Measurements from ENCODE around the gene RPS27L. TPM values are rescaled to one million over a fixed set of nuclear protein-coding genes. Genes with fewer than 3 reads are reported as not detected.

The RPS27L gene
- total and polyA plus RNA-seq, 9 of the 15 experiments (the other 6 are each of a cell fraction or from before 2014, with no cell fraction given) = 72.2 to 382 (median 116) TPM

DNA sequence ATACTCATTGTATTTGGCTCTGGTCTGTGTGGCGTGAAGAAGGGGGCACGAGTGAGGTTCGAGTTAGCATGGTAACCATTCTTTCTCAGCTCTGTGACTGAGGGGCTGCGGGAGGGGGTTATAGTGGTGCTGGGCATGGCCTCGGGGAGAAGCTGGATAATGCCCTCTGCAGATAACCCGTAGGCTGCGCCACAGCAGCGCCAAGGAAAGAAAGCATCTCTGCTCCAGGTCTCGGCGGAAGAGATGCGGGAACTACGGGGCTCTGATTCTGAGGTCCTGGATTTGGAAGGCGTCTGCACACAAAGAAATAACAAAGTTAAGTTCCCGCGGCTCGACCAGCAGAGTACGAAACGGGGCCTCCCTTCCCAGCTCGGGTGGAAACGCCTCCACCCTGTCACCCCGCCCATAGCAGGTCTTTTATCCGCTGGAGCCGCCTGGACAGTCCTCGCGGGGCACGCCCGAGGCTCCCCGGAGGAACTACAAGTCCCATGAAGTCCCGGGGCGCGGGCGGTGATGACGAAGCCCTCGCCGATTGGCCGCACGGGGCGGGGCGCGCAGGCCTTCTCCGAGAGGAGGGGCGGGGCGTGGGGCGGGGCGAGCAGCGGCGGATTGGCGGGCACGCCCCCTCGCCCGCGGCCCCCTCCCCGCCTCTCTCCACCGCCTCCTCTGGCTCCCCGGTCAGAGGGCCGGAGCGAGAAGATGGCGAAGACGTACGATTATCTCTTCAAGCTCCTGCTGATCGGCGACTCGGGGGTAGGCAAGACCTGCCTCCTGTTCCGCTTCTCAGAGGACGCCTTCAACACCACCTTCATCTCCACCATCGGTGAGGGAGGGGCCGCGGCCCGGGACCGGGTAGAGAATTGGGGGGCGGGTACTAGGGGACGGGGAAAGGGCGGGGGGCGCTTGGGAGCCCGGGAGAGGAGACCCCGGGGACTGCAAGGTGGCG, 31.9 kb upstream of the RPS27L start, which contains the start of gene RAB8B:
Gene RAB8B (plus strand): TSS at position 681 of the 946 bp plus-strand sequence. CDS start 19 bp downstream, at position 700.
- peaks cover 14 to 38% of the 10 kb centered on the region in 2 experiments; a peak in 4 of 5 replicates for H3K4me1 ChIP-seq (replicated peaks in 1 of 2; ENCODE audit: control insufficient read depth in 2 of 2, insufficient read depth in 2 of 2, low read length in 2 of 2)
- in situ Hi-C loops (cut with MboI) (no loop called here), intact Hi-C loops (cut with micrococcal nuclease) (no loop called here)
- 3% methylated on average over 36 of the region's 77 CpGs for WGBS (ENCODE audit: insufficient coverage, low coverage, missing lambda C conversion rate)
- peaks cover 5% of the 10 kb centered on the region; the same call in 1 of the 2 replicates for H4K20me1 ChIP-seq (replicated peaks; ENCODE audit: control insufficient read depth, insufficient read depth, low read length)
- H3K27me3 ChIP-seq (ENCODE audit: control insufficient read depth in 2 of 2, insufficient read depth in 2 of 2, low read length in 2 of 2) = no peaks in the 10 kb centered on the region
- TSS peak; percentile 59 for BruUV-seq (replicated peaks)
- DNase-seq (ENCODE audit: extremely low read depth in 1 of 4, low spot score in 3 of 4) (peak; percentile 95 to 98 (median 96)), FAIRE-seq (peak; percentile 54), ATAC-seq (peak; percentile 93)
- peaks cover 2% of the 10 kb centered on the region; the same call in 2 of the 3 replicates for H3K36me3 ChIP-seq (ENCODE audit: control insufficient read depth, insufficient read depth, low read length)
- H3K9me3 ChIP-seq (replicated peaks; ENCODE audit: control insufficient read depth, insufficient read depth, low read depth, low read length) = no peaks in the 10 kb centered on the region
- peaks cover 48% of the 10 kb centered on the region for H3K79me2 ChIP-seq (ENCODE audit: control insufficient read depth, insufficient read depth, low read length)
- POLR2A ChIA-PET = interaction anchor here (0.6 to 1.4 kb wide), 4 partner anchors 9 to 1111 kb away, joined by 3 to 6 read pairs (median 4); no protein-coding TSS in a partner anchor
- H3K9ac ChIP-seq (ENCODE audit: insufficient read depth in 1 of 2, low read depth in 2 of 2, low read length in 2 of 2) = peak within 1 kb of the TSS; percentile 87 to 91
- peak within 1 kb of the TSS; percentile 99 for H3K4me2 ChIP-seq (ENCODE audit: insufficient read depth, low read length)
- H3K27ac ChIP-seq (ENCODE audit: extremely low read depth, low read depth, low read length) = peak within 1 kb of the TSS; percentile 80
- peak within 1 kb of the TSS; percentile 98 for H2AFZ ChIP-seq (ENCODE audit: low read depth, low read length)
- H3K9me1 ChIP-seq (ENCODE audit: control insufficient read depth, insufficient read depth, low read length) = no peaks in the 10 kb centered on the region
- CTCF ChIA-PET (ENCODE audit: low intra/inter-chr PET ratio) = no interaction called here
- H3K4me3 ChIP-seq = peak within 1 kb of the TSS; percentile 87
- TF ChIP-seq, protein P1, sequence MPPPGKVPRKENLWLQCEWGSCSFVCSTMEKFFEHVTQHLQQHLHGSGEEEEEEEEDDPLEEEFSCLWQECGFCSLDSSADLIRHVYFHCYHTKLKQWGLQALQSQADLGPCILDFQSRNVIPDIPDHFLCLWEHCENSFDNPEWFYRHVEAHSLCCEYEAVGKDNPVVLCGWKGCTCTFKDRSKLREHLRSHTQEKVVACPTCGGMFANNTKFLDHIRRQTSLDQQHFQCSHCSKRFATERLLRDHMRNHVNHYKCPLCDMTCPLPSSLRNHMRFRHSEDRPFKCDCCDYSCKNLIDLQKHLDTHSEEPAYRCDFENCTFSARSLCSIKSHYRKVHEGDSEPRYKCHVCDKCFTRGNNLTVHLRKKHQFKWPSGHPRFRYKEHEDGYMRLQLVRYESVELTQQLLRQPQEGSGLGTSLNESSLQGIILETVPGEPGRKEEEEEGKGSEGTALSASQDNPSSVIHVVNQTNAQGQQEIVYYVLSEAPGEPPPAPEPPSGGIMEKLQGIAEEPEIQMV (tag; conservative IDR thresholded peaks at IDR 0.05; ENCODE audit: low read depth) = no peak
- TF ChIP-seq FIP1L1 (IDR thresholded peaks at IDR 0.05; ENCODE audit: low read depth, low read length, poor library complexity, severe bottlenecking) = no peak
- no peak for TF ChIP-seq CBX1 (IDR thresholded peaks at IDR 0.05; ENCODE audit: low read depth)
- no peak for TF ChIP-seq MAFF (IDR thresholded peaks at IDR 0.05; ENCODE audit: low read length)
- TF ChIP-seq, protein P2, sequence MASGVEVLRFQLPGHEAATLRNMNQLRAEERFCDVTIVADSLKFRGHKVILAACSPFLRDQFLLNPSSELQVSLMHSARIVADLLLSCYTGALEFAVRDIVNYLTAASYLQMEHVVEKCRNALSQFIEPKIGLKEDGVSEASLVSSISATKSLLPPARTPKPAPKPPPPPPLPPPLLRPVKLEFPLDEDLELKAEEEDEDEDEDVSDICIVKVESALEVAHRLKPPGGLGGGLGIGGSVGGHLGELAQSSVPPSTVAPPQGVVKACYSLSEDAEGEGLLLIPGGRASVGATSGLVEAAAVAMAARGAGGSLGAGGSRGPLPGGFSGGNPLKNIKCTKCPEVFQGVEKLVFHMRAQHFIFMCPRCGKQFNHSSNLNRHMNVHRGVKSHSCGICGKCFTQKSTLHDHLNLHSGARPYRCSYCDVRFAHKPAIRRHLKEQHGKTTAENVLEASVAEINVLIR (CRISPR knock-in tag; IDR thresholded peaks at IDR 0.05) = peak; percentile 95
- TF ChIP-seq, protein P3, sequence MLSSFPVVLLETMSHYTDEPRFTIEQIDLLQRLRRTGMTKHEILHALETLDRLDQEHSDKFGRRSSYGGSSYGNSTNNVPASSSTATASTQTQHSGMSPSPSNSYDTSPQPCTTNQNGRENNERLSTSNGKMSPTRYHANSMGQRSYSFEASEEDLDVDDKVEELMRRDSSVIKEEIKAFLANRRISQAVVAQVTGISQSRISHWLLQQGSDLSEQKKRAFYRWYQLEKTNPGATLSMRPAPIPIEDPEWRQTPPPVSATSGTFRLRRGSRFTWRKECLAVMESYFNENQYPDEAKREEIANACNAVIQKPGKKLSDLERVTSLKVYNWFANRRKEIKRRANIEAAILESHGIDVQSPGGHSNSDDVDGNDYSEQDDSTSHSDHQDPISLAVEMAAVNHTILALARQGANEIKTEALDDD (IDR thresholded peaks at IDR 0.05) = no peak
- TF ChIP-seq HSF4 (CRISPR knock-in tag; IDR thresholded peaks at IDR 0.05; ENCODE audit: borderline replicate concordance) = no peak
- TF ChIP-seq RFX7 (CRISPR knock-in tag; IDR thresholded peaks at IDR 0.05) = no peak
- no peak for TF ChIP-seq SIN3B (IDR thresholded peaks at IDR 0.05; ENCODE audit: low read depth)
- TF ChIP-seq, protein P4, sequence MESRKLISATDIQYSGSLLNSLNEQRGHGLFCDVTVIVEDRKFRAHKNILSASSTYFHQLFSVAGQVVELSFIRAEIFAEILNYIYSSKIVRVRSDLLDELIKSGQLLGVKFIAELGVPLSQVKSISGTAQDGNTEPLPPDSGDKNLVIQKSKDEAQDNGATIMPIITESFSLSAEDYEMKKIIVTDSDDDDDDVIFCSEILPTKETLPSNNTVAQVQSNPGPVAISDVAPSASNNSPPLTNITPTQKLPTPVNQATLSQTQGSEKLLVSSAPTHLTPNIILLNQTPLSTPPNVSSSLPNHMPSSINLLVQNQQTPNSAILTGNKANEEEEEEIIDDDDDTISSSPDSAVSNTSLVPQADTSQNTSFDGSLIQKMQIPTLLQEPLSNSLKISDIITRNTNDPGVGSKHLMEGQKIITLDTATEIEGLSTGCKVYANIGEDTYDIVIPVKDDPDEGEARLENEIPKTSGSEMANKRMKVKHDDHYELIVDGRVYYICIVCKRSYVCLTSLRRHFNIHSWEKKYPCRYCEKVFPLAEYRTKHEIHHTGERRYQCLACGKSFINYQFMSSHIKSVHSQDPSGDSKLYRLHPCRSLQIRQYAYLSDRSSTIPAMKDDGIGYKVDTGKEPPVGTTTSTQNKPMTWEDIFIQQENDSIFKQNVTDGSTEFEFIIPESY (CRISPR knock-in tag; IDR thresholded peaks at IDR 0.05) = no peak; the same call in 1 of the 2 replicates
- no peak for TF ChIP-seq TAL1 (IDR thresholded peaks at IDR 0.05)
- TF ChIP-seq SNIP1 (IDR thresholded peaks at IDR 0.05; ENCODE audit: low read depth) = no peak
- TF ChIP-seq CBFA2T3 (IDR thresholded peaks at IDR 0.05) = no peak

All from K562 (cell line).